GM12872 (cell line): ENCODE results near the gene UNC13A.

ENCODE experiments used
- TF ChIP-seq, protein P1 (sequence below): IDR thresholded peaks from 3 replicates; pipeline ENCODE4 v1.5.1; 2011; ENCODE audit warnings: low read depth, mild to moderate bottlenecking, low read length, moderate library complexity; ENCODE audit not compliant: insufficient read depth

UNC13A gene

DNA sequence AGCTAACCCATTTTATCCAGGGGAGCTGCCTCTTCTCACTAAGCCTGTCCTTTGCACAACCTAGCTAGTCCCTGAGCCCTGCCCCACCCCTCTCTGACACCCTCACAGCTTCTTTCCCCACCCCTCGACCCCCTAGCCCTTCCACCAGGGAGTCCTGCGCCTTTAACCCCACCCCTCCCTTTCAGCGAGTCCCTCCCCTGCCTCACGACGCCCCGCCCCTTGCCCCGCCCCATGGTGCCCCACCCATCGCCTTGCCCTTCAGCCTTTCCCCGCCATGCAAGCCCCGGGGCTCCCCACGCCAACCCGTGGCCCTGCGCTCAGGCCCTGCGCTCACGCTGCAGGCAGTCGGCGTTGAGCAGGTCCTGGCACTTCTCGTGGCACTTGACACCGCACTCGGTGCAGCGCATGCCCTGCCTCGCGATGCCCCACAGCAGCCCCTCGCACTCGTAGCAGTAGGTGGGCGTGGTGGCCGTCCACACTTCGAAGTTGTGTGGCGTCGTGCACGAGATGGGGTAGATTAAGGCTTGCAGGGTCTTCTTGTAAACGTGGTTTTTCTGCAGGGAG, 40.0 kb downstream of the UNC13A start:
- TF ChIP-seq, protein P1, sequence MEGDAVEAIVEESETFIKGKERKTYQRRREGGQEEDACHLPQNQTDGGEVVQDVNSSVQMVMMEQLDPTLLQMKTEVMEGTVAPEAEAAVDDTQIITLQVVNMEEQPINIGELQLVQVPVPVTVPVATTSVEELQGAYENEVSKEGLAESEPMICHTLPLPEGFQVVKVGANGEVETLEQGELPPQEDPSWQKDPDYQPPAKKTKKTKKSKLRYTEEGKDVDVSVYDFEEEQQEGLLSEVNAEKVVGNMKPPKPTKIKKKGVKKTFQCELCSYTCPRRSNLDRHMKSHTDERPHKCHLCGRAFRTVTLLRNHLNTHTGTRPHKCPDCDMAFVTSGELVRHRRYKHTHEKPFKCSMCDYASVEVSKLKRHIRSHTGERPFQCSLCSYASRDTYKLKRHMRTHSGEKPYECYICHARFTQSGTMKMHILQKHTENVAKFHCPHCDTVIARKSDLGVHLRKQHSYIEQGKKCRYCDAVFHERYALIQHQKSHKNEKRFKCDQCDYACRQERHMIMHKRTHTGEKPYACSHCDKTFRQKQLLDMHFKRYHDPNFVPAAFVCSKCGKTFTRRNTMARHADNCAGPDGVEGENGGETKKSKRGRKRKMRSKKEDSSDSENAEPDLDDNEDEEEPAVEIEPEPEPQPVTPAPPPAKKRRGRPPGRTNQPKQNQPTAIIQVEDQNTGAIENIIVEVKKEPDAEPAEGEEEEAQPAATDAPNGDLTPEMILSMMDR, result no peak

DNA sequence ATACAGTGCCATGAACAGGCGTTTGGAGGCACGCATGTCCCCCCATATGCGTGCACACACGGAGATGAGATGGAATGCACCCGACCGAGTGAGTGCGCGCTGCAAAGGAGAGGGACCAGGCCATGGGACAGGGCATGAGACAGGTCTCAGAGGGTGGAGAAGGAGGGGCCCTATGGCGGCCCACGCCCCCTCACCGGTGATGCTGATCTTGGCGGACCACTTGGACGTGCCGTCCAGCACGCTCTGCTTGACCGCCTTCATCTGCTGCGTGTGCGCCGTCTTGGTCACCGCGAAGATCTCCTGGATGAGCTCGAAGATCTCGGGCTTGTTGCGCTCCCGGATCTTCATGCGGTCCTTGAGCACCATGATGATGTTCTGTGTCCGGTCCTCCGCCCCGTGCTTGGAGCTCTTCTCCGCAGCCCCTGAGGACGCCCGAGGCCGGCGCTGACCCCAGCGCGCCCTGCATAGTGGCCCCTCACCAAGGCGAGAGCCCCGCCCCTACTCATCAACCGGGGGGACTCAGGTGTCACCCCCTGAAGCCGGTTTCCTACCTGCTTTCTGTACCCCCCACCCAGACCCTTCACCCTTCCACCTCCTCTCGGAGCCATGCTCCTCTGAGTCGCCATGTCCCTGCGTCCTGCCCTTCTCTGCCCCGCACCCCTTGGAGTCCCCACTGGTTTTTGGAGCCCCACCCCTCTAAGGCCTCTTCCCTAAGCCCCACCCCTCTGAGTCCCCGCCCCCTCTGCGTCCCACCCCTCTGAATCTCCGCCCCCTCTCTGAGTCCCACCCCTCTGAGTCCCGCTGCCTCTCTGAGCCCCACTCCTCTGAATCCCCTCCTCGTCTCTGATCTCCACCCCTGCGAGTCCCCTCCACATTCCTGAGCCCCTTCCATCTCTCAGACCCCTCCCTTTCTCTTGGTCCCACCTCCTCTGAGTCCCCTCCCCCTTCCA, 40.8 kb downstream of the UNC13A start:
- TF ChIP-seq, protein P1, result no peak

DNA sequence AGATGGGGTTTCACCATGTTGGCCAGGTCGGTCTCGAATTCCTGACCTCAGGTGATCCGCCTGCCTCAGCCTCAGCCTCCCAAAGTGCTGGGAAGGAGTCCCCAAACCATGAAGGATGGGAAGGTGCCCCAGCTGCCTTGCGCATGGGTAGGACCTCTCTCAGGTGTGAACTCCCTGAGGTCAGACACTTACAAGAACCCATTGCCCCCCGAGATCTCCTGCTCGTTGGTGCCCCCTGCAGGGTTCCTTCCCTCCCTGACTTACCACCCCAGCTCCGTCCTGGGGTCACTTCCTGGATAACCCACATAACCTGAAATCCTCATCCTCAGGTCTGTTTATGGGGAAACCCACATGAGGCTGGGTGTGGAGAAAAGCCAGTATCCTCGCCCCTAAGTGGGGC, 41.7 kb downstream of the UNC13A start:
- TF ChIP-seq, protein P1, result peak; percentile 39; the same call in 1 of the 3 replicates

DNA sequence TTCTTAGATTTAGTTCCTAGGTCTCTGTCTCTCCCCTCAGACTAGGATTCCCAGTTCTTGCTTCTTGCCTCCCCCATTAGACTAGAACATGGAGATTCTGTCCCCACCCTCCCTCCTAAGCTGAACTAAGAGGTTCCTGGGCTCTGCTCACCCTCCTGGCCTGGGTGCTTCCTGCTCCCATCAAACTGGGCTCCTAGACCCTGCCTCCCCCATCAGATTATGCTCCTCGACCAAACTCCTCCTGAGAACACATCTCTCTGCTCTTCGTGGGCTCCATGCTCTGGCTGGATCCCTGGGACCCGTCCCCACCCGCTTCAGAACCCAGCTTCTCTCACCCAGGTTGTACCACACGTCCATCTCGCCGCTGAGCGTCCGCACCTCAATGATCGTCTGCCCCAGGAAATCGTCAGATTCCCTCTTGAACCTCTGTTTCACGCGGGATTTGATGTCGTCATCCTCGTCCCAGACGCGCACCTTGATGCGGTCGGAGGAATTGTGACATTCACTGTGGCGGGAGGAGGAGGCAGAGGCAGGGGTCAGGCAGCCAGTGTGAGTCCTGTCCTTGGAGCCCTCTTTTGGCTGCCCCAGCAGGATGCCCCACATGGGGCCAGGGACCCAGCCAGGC, 42.7 kb downstream of the UNC13A start:
- TF ChIP-seq, protein P1, result no peak

DNA sequence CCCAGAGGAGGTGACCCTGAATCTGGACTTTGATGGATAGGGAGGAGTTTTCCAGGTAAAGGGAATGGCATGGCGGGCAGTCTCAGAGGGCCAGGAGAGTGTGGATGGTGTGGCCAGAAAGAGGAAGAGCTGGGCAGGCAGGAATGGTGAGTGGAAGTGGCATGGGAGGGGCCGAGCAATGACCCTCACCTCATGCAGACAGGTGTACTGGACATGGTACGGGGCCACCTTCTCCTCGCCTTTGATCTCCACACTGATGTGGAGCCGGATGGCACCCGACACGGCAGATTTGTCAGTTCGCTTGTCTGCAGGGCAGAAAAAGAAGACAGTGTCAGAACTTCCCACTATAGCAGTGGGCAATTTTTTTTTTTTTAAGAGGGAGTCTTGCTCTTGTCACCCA, 45.5 kb downstream of the UNC13A start:
- TF ChIP-seq, protein P1, result no peak

DNA sequence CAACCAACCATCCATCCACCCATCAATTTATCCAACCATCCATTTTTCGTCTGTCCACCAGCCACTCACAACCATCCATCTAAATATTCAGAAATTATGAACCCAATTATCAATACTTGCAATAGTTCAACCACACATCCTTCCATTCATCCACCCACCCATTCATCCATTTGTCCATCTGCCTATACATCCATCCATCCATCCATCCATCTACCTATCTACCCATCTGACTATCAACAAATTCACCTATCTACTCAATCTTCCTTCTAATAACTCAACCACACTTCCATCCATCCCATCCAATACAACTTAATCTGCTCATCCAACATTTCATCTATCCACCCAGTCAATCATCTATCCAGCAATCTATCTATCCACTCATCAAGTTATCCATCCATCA, 46.3 kb downstream of the UNC13A start:
- TF ChIP-seq, protein P1, result no peak

DNA sequence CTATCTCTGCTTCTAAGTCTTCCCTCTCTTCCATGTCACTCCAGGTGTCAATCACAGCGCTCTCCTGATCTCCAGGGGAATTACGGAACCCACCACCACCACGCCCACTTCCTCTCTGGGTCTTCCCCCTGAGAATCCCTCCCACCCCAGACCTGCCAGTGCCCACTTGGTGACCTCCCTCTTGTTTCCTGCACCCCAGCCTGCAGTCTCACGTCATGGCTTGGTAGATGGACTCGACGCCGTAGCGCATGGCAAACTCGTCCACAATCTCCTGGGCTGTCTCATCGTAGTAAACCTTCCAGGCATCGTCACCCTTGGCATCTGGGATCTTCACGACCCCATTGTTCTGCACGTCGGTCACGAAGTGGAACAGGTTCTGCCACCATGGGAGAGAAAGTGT, 47.0 kb downstream of the UNC13A start:
- TF ChIP-seq, protein P1, result no peak
